Astrocyte (in vitro differentiated cells and primary cell): ENCODE measurements around the gene CMTM1.

Source experiments
- EZH2 ChIP-seq: IDR thresholded peaks from 2 replicates; pipeline ENCODE4 v1.6.1; 2012; ENCODE audit warnings: mild to moderate bottlenecking, low read length, inconsistent platforms; ENCODE audit not compliant: insufficient read depth
- TF ChIP-seq, protein P1 (sequence below): IDR thresholded peaks from 2 replicates; pipeline ENCODE4 v1.5.1; 2011; ENCODE audit warnings: low read depth, mild to moderate bottlenecking, inconsistent platforms, low read length, moderate library complexity; ENCODE audit not compliant: insufficient read depth

DNA sequence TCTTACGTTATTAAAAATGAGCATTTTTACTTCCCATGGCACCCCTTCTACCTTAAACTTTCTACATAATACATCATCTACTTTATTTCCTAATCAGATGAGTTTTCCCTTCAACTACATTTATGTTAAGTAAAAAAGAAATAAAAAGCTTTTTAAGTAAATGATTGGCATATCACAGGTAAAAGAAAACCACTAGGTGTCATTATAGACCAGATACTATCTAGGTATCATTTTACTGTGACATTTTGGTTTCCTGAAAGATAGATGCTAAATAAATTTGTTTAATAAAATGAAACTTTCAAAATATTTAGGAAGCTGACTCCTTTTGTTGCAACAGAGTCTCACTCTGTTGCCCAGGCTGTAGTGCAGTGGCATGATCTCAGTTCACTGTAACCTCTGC, 3.8 kb upstream of the CMTM1 start:
- TF ChIP-seq, protein P1, sequence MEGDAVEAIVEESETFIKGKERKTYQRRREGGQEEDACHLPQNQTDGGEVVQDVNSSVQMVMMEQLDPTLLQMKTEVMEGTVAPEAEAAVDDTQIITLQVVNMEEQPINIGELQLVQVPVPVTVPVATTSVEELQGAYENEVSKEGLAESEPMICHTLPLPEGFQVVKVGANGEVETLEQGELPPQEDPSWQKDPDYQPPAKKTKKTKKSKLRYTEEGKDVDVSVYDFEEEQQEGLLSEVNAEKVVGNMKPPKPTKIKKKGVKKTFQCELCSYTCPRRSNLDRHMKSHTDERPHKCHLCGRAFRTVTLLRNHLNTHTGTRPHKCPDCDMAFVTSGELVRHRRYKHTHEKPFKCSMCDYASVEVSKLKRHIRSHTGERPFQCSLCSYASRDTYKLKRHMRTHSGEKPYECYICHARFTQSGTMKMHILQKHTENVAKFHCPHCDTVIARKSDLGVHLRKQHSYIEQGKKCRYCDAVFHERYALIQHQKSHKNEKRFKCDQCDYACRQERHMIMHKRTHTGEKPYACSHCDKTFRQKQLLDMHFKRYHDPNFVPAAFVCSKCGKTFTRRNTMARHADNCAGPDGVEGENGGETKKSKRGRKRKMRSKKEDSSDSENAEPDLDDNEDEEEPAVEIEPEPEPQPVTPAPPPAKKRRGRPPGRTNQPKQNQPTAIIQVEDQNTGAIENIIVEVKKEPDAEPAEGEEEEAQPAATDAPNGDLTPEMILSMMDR, result no peak
- no peak for TF ChIP-seq EZH2
